SK-N-MC (cell line): ENCODE data around the gene LRFN2.

Experiments
- EZH2 ChIP-seq: fragments of 200-600 bp; sonication (generic); IDR thresholded peaks from one replicate; pipeline ENCODE4 v1.6.1; 2017; ENCODE audit warnings: antibody characterized with exemption
- POLR2AphosphoS5 ChIP-seq: IDR thresholded peaks from 2 replicates; pipeline ENCODE4 v1.6.1; 2012; ENCODE audit warnings: mild to moderate bottlenecking, low read depth, low read length, borderline replicate concordance

DNA sequence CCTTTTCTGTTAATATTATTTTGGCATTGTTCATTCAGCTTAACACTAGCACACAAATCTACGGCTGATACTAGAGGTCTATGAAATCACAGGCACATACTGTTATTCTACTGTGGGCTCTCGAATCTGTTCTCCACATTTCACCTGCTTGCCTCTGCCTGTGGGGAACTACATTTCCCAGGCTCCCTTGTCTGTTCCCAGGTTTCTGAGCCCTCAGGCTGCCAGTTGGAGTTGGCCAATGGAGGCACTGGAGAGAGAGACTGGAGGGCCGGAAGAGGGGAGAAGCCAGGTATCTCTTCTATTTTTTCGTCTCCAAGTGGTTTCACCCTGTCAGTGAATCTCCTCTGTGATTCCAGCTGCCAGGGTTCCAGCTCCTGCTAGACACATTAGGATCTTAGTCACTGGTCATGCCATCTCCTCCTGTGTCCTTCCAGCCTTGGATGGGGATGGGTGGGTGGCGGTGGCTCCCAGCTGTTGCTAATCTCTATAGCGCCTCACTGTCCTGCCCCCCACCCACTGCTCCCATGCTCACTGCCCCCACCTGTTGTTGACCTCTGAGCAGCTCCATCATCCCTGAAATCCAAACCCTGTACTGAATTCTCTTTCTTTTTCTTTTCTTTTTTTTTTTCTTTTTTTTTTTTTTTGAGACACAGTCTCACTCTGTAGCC is 188.2 kb downstream of the LRFN2 start:
- TF ChIP-seq POLR2AphosphoS5, result no peak
- no peak for TF ChIP-seq EZH2
